ENCODE measurements around the gene SARM1.

DNA sequence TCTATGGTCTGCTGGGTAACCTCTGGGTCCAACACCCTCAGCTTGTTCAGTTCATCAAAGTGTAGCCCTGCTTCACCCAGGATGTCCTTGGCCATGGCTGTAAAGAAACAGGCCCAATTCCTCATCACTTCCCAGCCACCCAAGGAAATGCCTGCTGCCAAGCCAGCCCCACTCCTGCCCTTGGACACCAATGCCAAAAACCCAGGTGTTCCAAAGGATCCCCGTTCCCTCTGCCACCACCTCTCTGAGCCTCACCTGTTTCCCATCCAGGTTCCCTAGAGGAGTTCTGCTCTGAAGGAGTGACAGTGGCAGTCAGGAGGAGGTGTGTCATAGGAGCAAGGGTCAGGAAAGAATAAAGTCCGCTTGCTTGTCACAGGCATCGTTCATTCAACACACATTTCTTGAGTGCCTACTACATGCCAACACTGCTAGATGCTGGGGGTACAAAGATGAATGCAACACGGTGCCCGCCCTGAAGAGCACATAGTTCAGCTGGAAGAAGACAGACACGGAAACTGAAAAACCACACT lies 39.5 kb upstream of the SARM1 start:
- TF ChIP-seq, protein P1, sequence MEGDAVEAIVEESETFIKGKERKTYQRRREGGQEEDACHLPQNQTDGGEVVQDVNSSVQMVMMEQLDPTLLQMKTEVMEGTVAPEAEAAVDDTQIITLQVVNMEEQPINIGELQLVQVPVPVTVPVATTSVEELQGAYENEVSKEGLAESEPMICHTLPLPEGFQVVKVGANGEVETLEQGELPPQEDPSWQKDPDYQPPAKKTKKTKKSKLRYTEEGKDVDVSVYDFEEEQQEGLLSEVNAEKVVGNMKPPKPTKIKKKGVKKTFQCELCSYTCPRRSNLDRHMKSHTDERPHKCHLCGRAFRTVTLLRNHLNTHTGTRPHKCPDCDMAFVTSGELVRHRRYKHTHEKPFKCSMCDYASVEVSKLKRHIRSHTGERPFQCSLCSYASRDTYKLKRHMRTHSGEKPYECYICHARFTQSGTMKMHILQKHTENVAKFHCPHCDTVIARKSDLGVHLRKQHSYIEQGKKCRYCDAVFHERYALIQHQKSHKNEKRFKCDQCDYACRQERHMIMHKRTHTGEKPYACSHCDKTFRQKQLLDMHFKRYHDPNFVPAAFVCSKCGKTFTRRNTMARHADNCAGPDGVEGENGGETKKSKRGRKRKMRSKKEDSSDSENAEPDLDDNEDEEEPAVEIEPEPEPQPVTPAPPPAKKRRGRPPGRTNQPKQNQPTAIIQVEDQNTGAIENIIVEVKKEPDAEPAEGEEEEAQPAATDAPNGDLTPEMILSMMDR (IDR thresholded peaks at IDR 0.05; ENCODE audit: low read depth, low read length): no peak
- no peak for TF ChIP-seq EZH2phosphoT487 (IDR thresholded peaks at IDR 0.05; ENCODE audit: low read depth)
